GM21390 (cell line): ENCODE data around the gene EIF3C.
"Not testable (repeated sequence)": the region's sequence is repeated elsewhere in the genome, so short reads cannot be mapped to it uniquely, and the experiment has no call there.

Experiments used
- ATAC-seq: cut with Tn5 transposase; IDR thresholded peaks from one replicate; pipeline ENCODE4 v1.9.1; 2021; ENCODE audit not compliant: unreplicated experiment

EIF3C gene

DNA sequence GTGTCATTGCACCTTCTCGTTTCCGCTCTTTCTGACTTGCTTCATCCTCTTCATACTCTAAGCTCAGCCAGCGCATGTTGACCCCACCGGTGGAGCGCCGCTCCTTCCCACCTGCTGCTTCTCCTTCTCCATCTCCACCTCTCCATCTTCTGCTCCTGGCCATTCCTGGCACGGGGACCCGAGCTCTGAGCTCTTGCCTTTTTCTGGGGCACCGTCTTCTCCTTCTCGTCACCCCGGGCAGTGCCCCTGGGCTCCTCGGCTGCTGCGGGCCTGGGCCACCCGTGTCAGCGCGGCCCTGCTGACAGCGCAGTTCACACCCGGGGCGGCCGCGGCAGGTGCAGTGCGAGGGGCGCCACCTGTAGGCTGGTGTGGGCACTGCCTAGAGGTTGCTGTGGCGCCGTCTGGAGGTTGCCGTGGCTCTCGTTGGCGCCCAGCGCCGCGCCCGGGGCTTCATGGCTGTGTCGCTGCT is 38.8 kb downstream of the EIF3C start:
- peak; percentile 88 for ATAC-seq

DNA sequence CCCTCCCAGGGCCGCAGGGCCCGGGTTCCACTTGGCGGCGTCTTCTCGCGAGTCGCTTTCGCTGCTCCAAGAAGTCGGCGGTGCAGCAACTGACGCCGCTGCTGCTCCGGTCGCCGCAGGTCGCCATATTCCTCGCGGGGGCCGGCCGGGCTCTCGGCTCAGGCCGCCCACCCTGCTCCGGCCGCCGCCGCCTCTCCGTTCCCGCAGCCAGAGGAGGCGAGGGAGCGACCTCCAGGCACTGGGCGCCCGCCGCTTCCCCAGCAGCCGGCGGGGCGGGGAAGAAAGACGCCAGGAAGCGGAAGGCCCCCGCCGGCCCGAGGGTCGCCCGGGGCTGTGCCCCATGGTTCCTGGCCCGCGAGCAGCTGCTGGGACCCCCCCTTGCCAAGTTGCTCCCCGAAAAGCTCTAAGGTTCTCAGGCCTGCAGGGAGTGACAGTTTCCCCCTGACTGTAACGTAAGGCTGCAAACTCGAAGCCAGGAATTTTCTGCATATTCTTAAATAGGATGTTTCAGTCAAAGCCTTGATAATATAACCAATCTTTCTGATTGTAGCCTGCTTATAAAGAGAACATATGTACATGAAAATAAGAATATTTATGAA is 39.3 kb downstream of the EIF3C start:
- ATAC-seq = peak; percentile 37

DNA sequence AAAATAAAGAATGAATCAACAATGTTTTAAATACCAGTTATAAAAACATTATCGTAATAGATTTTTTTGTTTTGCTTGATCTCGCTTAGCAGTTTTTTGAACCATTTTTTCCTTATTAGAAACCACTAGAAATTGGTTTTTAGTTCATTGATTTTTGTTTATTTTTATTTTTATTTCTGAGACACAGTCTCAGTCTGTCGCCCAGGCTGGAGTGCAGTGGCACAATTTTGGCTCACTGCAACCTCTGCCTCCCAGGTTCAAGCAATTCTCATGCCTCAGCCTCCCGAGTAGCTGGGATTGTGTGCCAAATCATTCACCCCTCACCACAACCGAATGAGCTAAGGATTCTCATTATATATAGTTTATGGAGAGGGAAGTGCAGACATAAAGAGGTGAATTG is 40.2 kb downstream of the EIF3C start, which contains the start of gene NPIPB9:
Gene NPIPB9, plus strand, starts transcription at position 301 of the 400 bp plus-strand sequence.
- not testable (repeated sequence) for ATAC-seq

DNA sequence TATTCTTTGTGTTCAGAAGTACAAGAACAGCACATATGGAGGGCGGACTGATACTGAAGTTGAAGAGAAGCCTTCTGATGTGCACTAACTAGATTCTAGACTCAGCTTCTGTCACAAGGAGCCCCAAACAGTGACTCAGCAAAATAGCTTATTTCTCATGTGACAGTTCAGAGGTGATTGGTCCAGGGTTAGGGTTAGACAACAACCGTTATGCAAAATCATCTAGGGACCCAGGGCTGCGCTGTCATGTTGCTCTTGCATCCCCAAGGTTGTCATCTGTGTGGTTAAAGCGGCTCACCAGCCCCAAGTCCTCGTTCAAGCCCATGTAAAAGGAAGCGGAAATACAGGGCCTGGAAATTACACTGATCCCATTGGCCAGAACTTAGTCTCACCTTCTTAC is 70.4 kb downstream of the EIF3C start:
- ATAC-seq = not testable (repeated sequence)

DNA sequence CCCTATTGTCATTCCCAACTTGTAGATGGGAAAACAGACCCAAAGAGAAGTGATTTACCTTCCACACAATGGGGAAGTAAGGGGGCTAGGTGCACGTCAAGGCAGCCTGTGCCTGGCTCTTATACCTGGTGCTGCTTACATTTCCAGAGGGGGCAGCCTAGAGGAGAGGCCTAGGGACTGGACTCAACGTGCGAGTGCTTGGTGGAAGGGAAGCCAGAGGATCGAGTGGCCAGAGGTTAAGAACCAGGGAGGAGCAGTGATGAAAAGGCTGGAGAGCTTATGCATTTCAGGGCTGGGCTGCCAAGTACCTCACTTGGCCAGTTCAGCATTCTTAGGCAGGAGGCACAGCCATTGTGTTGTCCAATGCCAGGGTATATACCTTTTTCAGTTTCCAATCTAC is 71.1 kb downstream of the EIF3C start:
- not testable (repeated sequence) for ATAC-seq
